SU-DHL-6 (cell line): ENCODE measurements around the gene ZSWIM5.
"Not testable (repeated sequence)": the region's sequence is repeated elsewhere in the genome, so short reads cannot be mapped to it uniquely, and the experiment has no call there.

Source experiments
- H2AFZ ChIP-seq: fragments of 200-600 bp; sonication (generic); 2 replicates; pipeline ENCODE4 v1.6.1; 2014; ENCODE audit warnings: low read depth, mild to moderate bottlenecking, moderate library complexity, mixed read lengths, antibody characterized with exemption, low read length; ENCODE audit not compliant: severe bottlenecking
- H3F3A ChIP-seq: fragments of 200-600 bp; shearing (Covaris generic); 2 replicates; pipeline ENCODE4 v1.6.0; 2016; ENCODE audit warnings: antibody characterized with exemption, mild to moderate bottlenecking; ENCODE audit not compliant: insufficient read depth
- H3K27ac ChIP-seq: fragments of 200-600 bp; sonication (generic); 2 replicates; pipeline ENCODE4 v1.5.1; 2016; ENCODE audit warnings: low read depth, mild to moderate bottlenecking, low read length, moderate library complexity, mixed read lengths
- H3K27me3 ChIP-seq: fragments of 200-600 bp; sonication (generic), shearing (Covaris generic); 2 replicates; pipeline ENCODE4 v1.6.0; 2014; ENCODE audit warnings: mild to moderate bottlenecking, low read length
- H3K36me3 ChIP-seq: fragments of 200-600 bp; sonication (generic); 2 replicates; pipeline ENCODE4 v1.6.1; 2014; ENCODE audit warnings: mild to moderate bottlenecking, low read length, mixed read lengths
- H3K4me2 ChIP-seq: fragments of 300-600, 200-600 bp; shearing (Covaris generic), sonication (generic); 2 replicates; pipeline ENCODE4 v1.6.0; 2014; ENCODE audit warnings: low read length, low read depth, mild to moderate bottlenecking; ENCODE audit not compliant: poor library complexity, severe bottlenecking
- H3K4me3 ChIP-seq: fragments of 200-600 bp; sonication (generic); 2 replicates; pipeline ENCODE4 v1.5.1; 2014; ENCODE audit warnings: antibody characterized with exemption, low read length, mild to moderate bottlenecking, mixed read lengths; ENCODE audit not compliant: insufficient read depth, poor library complexity, severe bottlenecking
- H3K79me2 ChIP-seq: fragments of 200-600 bp; sonication (generic); 2 replicates; pipeline ENCODE4 v1.6.1; 2014; ENCODE audit warnings: mild to moderate bottlenecking, low read length, moderate library complexity; ENCODE audit not compliant: insufficient read depth
- H3K9ac ChIP-seq: fragments of 200-600 bp; sonication (generic); 2 replicates; pipeline ENCODE4 v1.7.0; 2014; ENCODE audit warnings: mild to moderate bottlenecking, low read length
- H3K9me2 ChIP-seq: fragments of 200-600 bp; sonication (generic); replicated peaks from 2 replicates; pipeline ENCODE4 v1.6.1; 2014; ENCODE audit warnings: low read length; ENCODE audit not compliant: insufficient read depth
- H3K9me3 ChIP-seq: fragments of 200-600 bp; sonication (generic); 2 replicates; pipeline ENCODE4 v1.6.1; 2014; ENCODE audit warnings: low read length, mixed read lengths; ENCODE audit not compliant: insufficient read depth
- H4K20me1 ChIP-seq: fragments of 200-600 bp; sonication (generic); 2 replicates; pipeline ENCODE4 v1.6.1; 2014; ENCODE audit warnings: low read depth, mild to moderate bottlenecking, antibody characterized with exemption, low read length, moderate library complexity, mixed read lengths
- EZH2phosphoT487 ChIP-seq: fragments of 200-600 bp; sonication (generic), shearing (Covaris generic); conservative IDR thresholded peaks from 2 replicates; pipeline ENCODE4 v1.6.1; 2018; ENCODE audit warnings: mild to moderate bottlenecking, antibody characterized with exemption, low read length, moderate library complexity, mixed read lengths
- TF ChIP-seq, protein P1 (sequence below): fragments of 200-600 bp; sonication (generic); IDR thresholded peaks from one replicate; pipeline ENCODE4 v1.5.1; 2017; ENCODE audit warnings: antibody characterized with exemption, mild to moderate bottlenecking, low read length, moderate library complexity; ENCODE audit not compliant: insufficient read depth, poor library complexity, severe bottlenecking

Gene ZSWIM5

DNA sequence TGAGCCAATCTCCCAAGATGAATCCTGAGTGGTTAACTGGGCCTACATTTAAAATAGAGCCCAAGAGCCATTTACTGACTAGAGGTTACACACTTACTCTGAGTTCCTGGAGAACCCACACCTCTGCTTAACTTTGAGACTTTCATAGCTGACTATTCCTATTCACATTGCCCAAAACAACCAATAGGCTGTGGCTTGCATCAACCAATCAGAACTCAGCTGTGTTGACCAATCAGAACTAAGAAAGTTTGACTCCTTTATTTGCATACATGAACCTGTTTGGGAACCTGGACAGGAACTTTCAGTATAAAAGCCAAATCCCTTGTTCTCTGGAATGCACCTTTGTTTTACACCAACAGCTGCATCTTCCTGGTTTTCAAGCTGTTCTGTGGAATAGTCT lies 9.5 kb downstream of the ZSWIM5 start:
- H3K4me3 ChIP-seq, result no peak overlapping the region
- no peaks in the 10 kb centered on the region for H3K9me3 ChIP-seq
- H3K9ac ChIP-seq, result no peak overlapping the region
- H2AFZ ChIP-seq, result no peak overlapping the region
- H3K79me2 ChIP-seq, result no peaks in the 10 kb centered on the region
- H3K4me2 ChIP-seq, result no peak overlapping the region
- no peaks in the 10 kb centered on the region for H4K20me1 ChIP-seq
- no peaks in the 10 kb centered on the region for H3K9me2 ChIP-seq
- H3K36me3 ChIP-seq, result no peaks in the 10 kb centered on the region
- no peaks in the 10 kb centered on the region for H3K27me3 ChIP-seq
- TF ChIP-seq, protein P1, sequence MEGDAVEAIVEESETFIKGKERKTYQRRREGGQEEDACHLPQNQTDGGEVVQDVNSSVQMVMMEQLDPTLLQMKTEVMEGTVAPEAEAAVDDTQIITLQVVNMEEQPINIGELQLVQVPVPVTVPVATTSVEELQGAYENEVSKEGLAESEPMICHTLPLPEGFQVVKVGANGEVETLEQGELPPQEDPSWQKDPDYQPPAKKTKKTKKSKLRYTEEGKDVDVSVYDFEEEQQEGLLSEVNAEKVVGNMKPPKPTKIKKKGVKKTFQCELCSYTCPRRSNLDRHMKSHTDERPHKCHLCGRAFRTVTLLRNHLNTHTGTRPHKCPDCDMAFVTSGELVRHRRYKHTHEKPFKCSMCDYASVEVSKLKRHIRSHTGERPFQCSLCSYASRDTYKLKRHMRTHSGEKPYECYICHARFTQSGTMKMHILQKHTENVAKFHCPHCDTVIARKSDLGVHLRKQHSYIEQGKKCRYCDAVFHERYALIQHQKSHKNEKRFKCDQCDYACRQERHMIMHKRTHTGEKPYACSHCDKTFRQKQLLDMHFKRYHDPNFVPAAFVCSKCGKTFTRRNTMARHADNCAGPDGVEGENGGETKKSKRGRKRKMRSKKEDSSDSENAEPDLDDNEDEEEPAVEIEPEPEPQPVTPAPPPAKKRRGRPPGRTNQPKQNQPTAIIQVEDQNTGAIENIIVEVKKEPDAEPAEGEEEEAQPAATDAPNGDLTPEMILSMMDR, result no peak
- no peak for TF ChIP-seq EZH2phosphoT487
- no peak overlapping the region for H3K27ac ChIP-seq
- H3F3A ChIP-seq, result no peaks in the 10 kb centered on the region

DNA sequence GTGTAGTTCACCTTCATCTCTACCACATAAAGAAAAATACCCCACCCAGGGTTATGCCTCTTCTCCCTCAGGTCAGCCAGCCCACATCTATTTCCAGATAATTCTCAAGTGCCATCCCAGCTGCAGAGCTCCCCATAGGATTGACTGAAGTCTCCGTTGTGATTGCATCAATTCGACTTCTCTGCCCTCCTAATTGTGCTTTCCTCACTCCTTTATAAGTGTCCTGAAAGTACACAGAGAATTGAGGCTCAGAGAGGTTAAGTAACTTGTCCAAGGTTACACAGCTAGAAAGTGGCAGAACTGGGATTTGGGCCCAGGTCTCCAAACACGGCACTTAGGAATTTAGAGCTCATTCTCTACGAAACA lies 15.0 kb downstream of the ZSWIM5 start:
- no peak for TF ChIP-seq EZH2phosphoT487
- TF ChIP-seq, protein P1, result no peak
- no peaks in the 10 kb centered on the region for H3K36me3 ChIP-seq
- H3F3A ChIP-seq, result no peaks in the 10 kb centered on the region
- no peak overlapping the region for H3K4me2 ChIP-seq
- H2AFZ ChIP-seq, result no peak overlapping the region
- no peak overlapping the region for H3K4me3 ChIP-seq
- no peaks in the 10 kb centered on the region for H3K79me2 ChIP-seq
- no peak overlapping the region for H3K9ac ChIP-seq
- no peaks in the 10 kb centered on the region for H3K9me2 ChIP-seq
- H4K20me1 ChIP-seq, result no peaks in the 10 kb centered on the region; the same call in 1 of the 2 replicates
- no peaks in the 10 kb centered on the region for H3K27me3 ChIP-seq
- no peak overlapping the region for H3K27ac ChIP-seq
- H3K9me3 ChIP-seq, result no peaks in the 10 kb centered on the region

DNA sequence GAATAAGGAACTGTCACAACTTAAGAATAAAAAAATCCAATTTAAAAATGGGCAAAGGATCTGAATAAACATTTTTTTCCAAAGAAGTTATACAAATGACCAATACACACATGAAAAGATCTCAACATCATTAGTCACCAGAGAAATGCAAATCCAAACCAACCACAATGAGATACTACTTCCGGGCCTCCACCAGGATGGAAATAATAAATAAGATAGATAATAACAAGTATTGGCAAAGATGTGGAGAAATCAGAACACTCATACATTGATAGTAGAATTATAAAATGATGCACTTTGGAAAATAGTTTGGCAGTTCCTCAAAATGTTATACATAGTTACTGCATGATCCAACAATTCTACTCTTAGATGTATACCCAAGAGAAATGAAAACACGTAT lies 18.7 kb downstream of the ZSWIM5 start:
- H2AFZ ChIP-seq, result no peak overlapping the region
- H4K20me1 ChIP-seq, result no peaks in the 10 kb centered on the region; the same call in 1 of the 2 replicates
- no peaks in the 10 kb centered on the region for H3K27me3 ChIP-seq
- TF ChIP-seq, protein P1, result no peak
- TF ChIP-seq EZH2phosphoT487, result no peak
- no peak overlapping the region for H3K4me3 ChIP-seq
- H3K27ac ChIP-seq, result no peak overlapping the region
- no peaks in the 10 kb centered on the region for H3K9me2 ChIP-seq
- H3K9ac ChIP-seq, result no peak overlapping the region
- no peaks in the 10 kb centered on the region for H3K9me3 ChIP-seq
- H3F3A ChIP-seq, result no peaks in the 10 kb centered on the region
- H3K4me2 ChIP-seq, result no peak overlapping the region
- H3K36me3 ChIP-seq, result no peaks in the 10 kb centered on the region
- H3K79me2 ChIP-seq, result no peaks in the 10 kb centered on the region

DNA sequence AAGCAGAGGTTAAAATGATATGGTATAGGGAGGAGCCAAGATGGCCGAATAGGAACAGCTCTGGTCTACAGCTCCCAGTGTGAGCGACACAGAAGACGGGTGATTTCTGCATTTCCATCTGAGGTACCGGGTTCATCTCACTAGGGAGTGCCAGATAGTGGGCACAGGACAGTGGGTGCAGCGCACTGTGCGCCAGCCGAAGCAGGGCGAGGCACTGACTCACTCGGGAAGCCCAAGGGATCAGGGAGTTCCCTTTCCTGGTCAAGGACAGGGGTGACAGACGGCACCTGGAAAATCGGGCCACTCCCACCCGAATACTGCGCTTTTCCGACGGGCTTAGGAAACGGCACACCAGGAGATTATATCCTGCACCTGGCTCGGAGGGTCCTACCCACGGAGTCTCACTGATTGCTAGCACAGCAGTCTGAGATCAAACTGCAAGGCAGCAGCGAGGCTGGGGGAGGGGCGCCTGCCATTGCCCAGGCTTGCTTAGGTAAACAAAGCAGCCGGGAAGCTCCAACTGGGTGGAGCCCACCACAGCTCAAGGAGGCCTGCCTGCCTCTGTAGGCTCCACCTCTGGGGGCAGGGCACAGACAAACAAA lies 26.4 kb downstream of the ZSWIM5 start:
- not testable (repeated sequence) for H3F3A ChIP-seq

More for the DNA sequence above, 26.4 kb downstream of the ZSWIM5 start:
- not testable (repeated sequence) for H3K9me2 ChIP-seq, H3K4me2 ChIP-seq, H3K9me3 ChIP-seq, H3K36me3 ChIP-seq, H3K27me3 ChIP-seq, H3K9ac ChIP-seq, H3K4me3 ChIP-seq, H2AFZ ChIP-seq, H3K27ac ChIP-seq, H3K79me2 ChIP-seq, H4K20me1 ChIP-seq
